GM12878 (cell line): ENCODE data around the gene GPN2. TPM values are rescaled to one million over a fixed set of nuclear protein-coding genes. Genes with fewer than 3 reads are reported as not detected.

Experiments used
- ATAC-seq: fragments of 200-7000 bp; cut with Tn5 transposase; 3 replicates; pipeline ENCODE4 v1.9.1; 2020; ENCODE audit warnings: mild to moderate bottlenecking, moderate library complexity
- BruUV-seq: library from RNA; stranded (reverse); fragments of 400-500 nt; replicated peaks from 2 replicates; lab custom pipeline; 2021; lab: Mats Ljungman, UMichigan
- CTCF ChIA-PET: fragments of 300-600 bp; sonication (Branson Sonifier 250); formaldehyde crosslinking; extraction: SDS; loops from one replicate; lab custom pipeline; 2021; ENCODE audit warnings: inconsistent platforms; lab: Yijun Ruan, JAX
- POLR2A ChIA-PET: fragments of 350-600 bp; formaldehyde crosslinking; extraction: SDS; loops from one replicate; lab custom pipeline; 2021; ENCODE audit warnings: inconsistent platforms; lab: Charles Lee
- RAD21 ChIA-PET: fragments of 300-600 bp; sonication (Branson Sonifier 250); formaldehyde crosslinking; loops from one replicate; lab custom pipeline; 2023; ENCODE audit warnings: antibody characterized with exemption; ENCODE audit not compliant: unreplicated experiment; lab: Charles Lee
- SMC1A ChIA-PET: fragments of 300-600 bp; sonication (Branson Sonifier 250); formaldehyde crosslinking; loops from one replicate; lab custom pipeline; 2023; ENCODE audit not compliant: unreplicated experiment, uncharacterized antibody; lab: Charles Lee
- DNase-seq: peaks from one replicate; pipeline ENCODE4 v3.0.0-alpha.2; 2011; ENCODE audit warnings: low read depth, low spot score
- FAIRE-seq: peaks from 3 replicates; lab custom pipeline; 2011; peaks lifted over from hg19 to GRCh38; lab: Jason Lieb, UNC
- H2AFZ ChIP-seq: 2 replicates; pipeline ENCODE4 v1.6.0; 2011; ENCODE audit warnings: low read depth, low read length, control low read depth; ENCODE audit not compliant: control insufficient read depth
- H3K27ac ChIP-seq: 2 replicates; pipeline ENCODE4 v1.5.1; 2011; ENCODE audit warnings: control low read depth; ENCODE audit not compliant: control insufficient read depth, insufficient read depth
- H3K27me3 ChIP-seq, 2 experiments: replicated peaks in 1 of 2; 2 replicates each; pipeline versions ENCODE4 v1.6.0 to v1.6.1; 2011; ENCODE audit warnings: low read length in 1 of 2; ENCODE audit not compliant: control insufficient read depth in 2 of 2, insufficient read depth in 2 of 2
- H3K36me3 ChIP-seq, 2 experiments: 2 replicates each; pipeline ENCODE4 v1.5.1; 2011; ENCODE audit warnings: low read length in 1 of 2; ENCODE audit not compliant: control insufficient read depth in 2 of 2, insufficient read depth in 2 of 2
- H3K4me1 ChIP-seq: 2 replicates; pipeline ENCODE4 v1.6.1; 2011; ENCODE audit warnings: mild to moderate bottlenecking, low read length, moderate library complexity, mixed read lengths; ENCODE audit not compliant: control insufficient read depth, insufficient read depth
- H3K4me2 ChIP-seq: 2 replicates; pipeline ENCODE4 v1.6.0; 2011; ENCODE audit warnings: control low read depth; ENCODE audit not compliant: control insufficient read depth, insufficient read depth
- H3K4me3 ChIP-seq: fragments of 200-600 bp; sonication (generic); 2 replicates; pipeline ENCODE4 v1.5.1; 2016
- H3K79me2 ChIP-seq: 2 replicates; pipeline ENCODE4 v1.6.0; 2011; ENCODE audit warnings: low read length; ENCODE audit not compliant: control insufficient read depth, insufficient read depth
- H3K9ac ChIP-seq: 2 replicates; pipeline ENCODE4 v1.8.0; 2011; ENCODE audit warnings: low read length, control low read depth, mixed read lengths; ENCODE audit not compliant: control insufficient read depth, insufficient read depth
- H3K9me3 ChIP-seq: replicated peaks from 3 replicates; pipeline ENCODE4 v1.5.1; 2011; ENCODE audit warnings: mild to moderate bottlenecking, low read length; ENCODE audit not compliant: control insufficient read depth, insufficient read depth
- H4K20me1 ChIP-seq: 2 replicates; pipeline ENCODE4 v1.6.0; 2011; ENCODE audit not compliant: control insufficient read depth, insufficient read depth
- ATF7 ChIP-seq: fragments of 450-650 bp; IDR thresholded peaks from 2 replicates; pipeline ENCODE4 v1.6.1; 2016; ENCODE audit warnings: low read depth, mild to moderate bottlenecking
- BCL11A ChIP-seq: IDR thresholded peaks from 2 replicates; pipeline ENCODE4 v1.6.1; 2011; ENCODE audit warnings: low read depth, low read length
- EED ChIP-seq: sonication (generic); IDR thresholded peaks from 2 replicates; pipeline ENCODE4 v1.6.1; 2016; ENCODE audit warnings: antibody characterized with exemption, low read depth
- HDGF ChIP-seq: fragments of 450-650 bp; IDR thresholded peaks from 2 replicates; pipeline ENCODE4 v1.6.1; 2016; ENCODE audit warnings: antibody characterized with exemption
- WGBS: methylation state at CpG from one replicate; pipeline ENCODE4 v1.1.6; 2016; ENCODE audit warnings: low lambda C conversion rate; ENCODE audit not compliant: insufficient replicate concordance, insufficient coverage; ENCODE audit errors: missing lambda C conversion rate; 5-methylcytosine and 5-hydroxymethylcytosine counted together
- in situ Hi-C: fragments of 300-500 bp; cut with MboI; formaldehyde crosslinking; loops from 9 replicates; pipeline ENCODE4 v1.14.3; 2018; ENCODE audit warnings: mixed read lengths
- intact Hi-C: fragments of 100-400 bp; cut with micrococcal nuclease; formaldehyde crosslinking; loops from one replicate; pipeline ENCODE4 v1.14.2; 2022; ENCODE audit not compliant: unreplicated experiment
- polyA plus RNA-seq, 11 experiments: library from polyadenylated mRNA; depleted of rRNA in 4 of 11; unstranded in 6 of 11; stranded (reverse) in 5 of 11; fragments of >200 nt; fragmentation: Nextera tagmentation in 4 of 11; fragmentation: Illumina TruSeq in 1 of 11; extraction: Ambion mirVana in 4 of 11; extraction: Trizol in 1 of 11; gene quantifications; 1 replicate in 1 of 11; 2 replicates in 10 of 11; pipeline versions ENCODE4 v1.2.1 to v1.2.3, GENCODE V29; 2011 to 2016; ENCODE audit warnings: inconsistent platforms in 2 of 11, missing spikeins in 2 of 11, low read depth in 1 of 11
- total RNA-seq, 4 experiments: library from RNA; depleted of rRNA in 3 of 4; stranded (reverse); fragments of >200 nt in 3 of 4; fragmentation: Illumina TruSeq in 1 of 4; extraction: Trizol in 1 of 4; gene quantifications; 2 replicates each; pipeline versions ENCODE4 v1.2.1 to v1.2.3, GENCODE V29; 2013 to 2021
- TF ChIP-seq, protein P1 (sequence below): fragments of 450-650 bp; IDR thresholded peaks from 2 replicates; pipeline ENCODE4 v1.6.1; 2016; ENCODE audit warnings: mild to moderate bottlenecking

Gene GPN2
- total and polyA plus RNA-seq, 10 of the 15 experiments (the other 5 are each of a cell fraction or from before 2014, with no cell fraction given) = 8.3 to 61.4 (median 23.3) TPM

DNA sequence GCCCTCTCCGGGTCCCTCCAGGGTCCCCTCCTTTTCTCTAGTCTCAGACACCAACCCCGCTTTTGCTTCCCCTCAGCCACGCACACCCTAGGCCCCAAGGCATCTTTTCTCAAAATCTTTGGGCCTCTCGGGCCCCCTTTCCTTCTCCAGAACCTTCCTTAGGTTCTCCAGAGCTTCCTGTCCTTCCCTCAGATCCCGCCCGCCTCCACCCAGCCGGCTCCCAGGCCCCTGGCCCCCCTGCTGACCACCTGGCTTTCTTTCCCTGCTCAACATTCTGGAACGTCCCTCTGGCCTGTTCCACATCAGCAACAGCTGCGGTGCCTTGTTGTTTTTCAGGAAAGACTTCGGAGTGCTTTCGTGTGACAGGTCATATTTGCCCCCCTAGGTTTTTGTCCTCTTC is 62.4 kb downstream of the GPN2 start:
- ATAC-seq (no peak; the same call in 2 of the 3 replicates), FAIRE-seq (no peak), DNase-seq (no peak)
- Histone ChIP-seq H3K4me1 (peaks cover 22% of the 10 kb centered on the region), H3K27me3 (no peaks in the 10 kb centered on the region), H3K79me2 (peaks cover 60% of the 10 kb centered on the region), H2AFZ (no peak overlapping the region), H3K4me2 (peak overlapping the region; percentile 99), H3K9me3 (no peaks in the 10 kb centered on the region), H3K4me3 (peak overlapping the region; percentile 86), H4K20me1 (no peaks in the 10 kb centered on the region), H3K9ac (peak overlapping the region; percentile 82), H3K27ac (peak overlapping the region; percentile 59), H3K36me3 (peaks cover 2 to 8% of the 10 kb centered on the region in 2 experiments; a peak in 3 of 4 replicates)
- WGBS = 16% methylated on average over 8 of the region's 11 CpGs
- no TSS peak for BruUV-seq
- in situ Hi-C loops (loop anchor here (5.0 kb wide), 1 partner anchor 50 kb away; no protein-coding TSS in a partner anchor), intact Hi-C loops (loop anchor here (5.0 kb wide), 1 partner anchor 40 kb away; no protein-coding TSS in a partner anchor)
- TF ChIP-seq ATF7 = no peak
- TF ChIP-seq EED = 0 out of 2 replicates have a peak, but pooled peaks have one; percentile 9
- 0 out of 2 replicates have a peak, but pooled peaks have one; percentile 12 for TF ChIP-seq HDGF
- ChIA-PET SMC1A (interaction anchor here (0.9 to 3.9 kb wide), 5 partner anchors 11 to 63 kb away, joined by 3 to 35 read pairs (median 15); partner anchors contain the start of gene GPN2), RAD21 (interaction anchor here (1.7 to 2.1 kb wide), 3 partner anchors 11 to 38 kb away, joined by 3 to 13 read pairs (median 8); no protein-coding TSS in a partner anchor), POLR2A (interaction anchor here (0.6 to 7.6 kb wide), 3 partner anchors 11 to 120 kb away, joined by 4 to 56 read pairs (median 16); no protein-coding TSS in a partner anchor), CTCF (interaction anchor here (0.6 to 7.3 kb wide), 10 partner anchors 11 to 289 kb away, joined by 3 to 117 read pairs (median 4); no protein-coding TSS in a partner anchor)

DNA sequence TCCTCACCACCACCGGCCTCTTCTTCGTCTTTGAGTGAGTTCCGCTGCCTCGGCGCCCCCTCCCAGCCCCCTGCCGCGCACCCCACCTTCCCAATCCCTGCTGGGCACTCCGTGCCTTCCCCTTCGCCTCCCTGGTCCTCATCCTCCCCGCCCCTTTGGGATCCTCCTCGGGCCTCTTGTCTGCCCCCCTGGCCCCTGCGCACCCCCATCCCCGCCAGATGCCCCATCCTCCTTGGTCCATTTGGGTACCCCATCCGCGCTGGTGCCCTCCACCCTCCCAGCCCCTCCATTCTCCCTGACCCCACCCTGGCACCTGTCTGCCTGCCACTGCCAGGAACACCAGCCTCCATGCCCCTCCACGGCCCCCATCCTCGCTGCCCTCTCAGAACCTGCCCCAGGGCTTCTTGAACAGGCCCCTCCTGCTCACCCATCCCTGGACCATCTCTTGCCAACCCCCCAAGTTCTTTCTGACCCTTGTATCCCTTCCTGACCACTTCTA is 62.9 kb downstream of the GPN2 start:
- POLR2A ChIA-PET = interaction anchor here (2.4 kb wide), 1 partner anchor 11 kb away, joined by 16 read pairs; no protein-coding TSS in a partner anchor

More for the DNA sequence above, 62.9 kb downstream of the GPN2 start:
- Histone ChIP-seq H3K27ac (peak overlapping the region; percentile 59), H3K4me1 (peaks cover 18% of the 10 kb centered on the region), H3K9ac (peak overlapping the region; percentile 82), H4K20me1 (no peaks in the 10 kb centered on the region), H3K79me2 (peaks cover 56% of the 10 kb centered on the region), H3K27me3 (no peaks in the 10 kb centered on the region), H3K36me3 (peaks cover 2 to 4% of the 10 kb centered on the region in 2 experiments; a peak in 3 of 4 replicates), H3K9me3 (no peaks in the 10 kb centered on the region), H2AFZ (no peak overlapping the region), H3K4me3 (peak overlapping the region; percentile 86), H3K4me2 (peak overlapping the region; percentile 99)
- SMC1A ChIA-PET = interaction anchor here (2.2 to 3.9 kb wide), 2 partner anchors 12 to 16 kb away, joined by 16 to 35 read pairs; no protein-coding TSS in a partner anchor
- no peak for FAIRE-seq
- intact Hi-C loops = loop anchor here (5.0 kb wide), 1 partner anchor 40 kb away; no protein-coding TSS in a partner anchor
- TF ChIP-seq BCL11A (no peak), HDGF (0 out of 2 replicates have a peak, but pooled peaks have one; percentile 27)
- TF ChIP-seq, protein P1, sequence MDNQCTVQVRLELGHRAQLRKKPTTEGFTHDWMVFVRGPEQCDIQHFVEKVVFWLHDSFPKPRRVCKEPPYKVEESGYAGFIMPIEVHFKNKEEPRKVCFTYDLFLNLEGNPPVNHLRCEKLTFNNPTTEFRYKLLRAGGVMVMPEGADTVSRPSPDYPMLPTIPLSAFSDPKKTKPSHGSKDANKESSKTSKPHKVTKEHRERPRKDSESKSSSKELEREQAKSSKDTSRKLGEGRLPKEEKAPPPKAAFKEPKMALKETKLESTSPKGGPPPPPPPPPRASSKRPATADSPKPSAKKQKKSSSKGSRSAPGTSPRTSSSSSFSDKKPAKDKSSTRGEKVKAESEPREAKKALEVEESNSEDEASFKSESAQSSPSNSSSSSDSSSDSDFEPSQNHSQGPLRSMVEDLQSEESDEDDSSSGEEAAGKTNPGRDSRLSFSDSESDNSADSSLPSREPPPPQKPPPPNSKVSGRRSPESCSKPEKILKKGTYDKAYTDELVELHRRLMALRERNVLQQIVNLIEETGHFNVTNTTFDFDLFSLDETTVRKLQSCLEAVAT = 0 out of 2 replicates have a peak, but pooled peaks have one; percentile 31
- no peak for DNase-seq
- in situ Hi-C loops = loop anchor here (5.0 kb wide), 1 partner anchor 50 kb away; no protein-coding TSS in a partner anchor
- CTCF ChIA-PET = interaction anchor here (7.3 kb wide), 1 partner anchor 17 kb away, joined by 117 read pairs; no protein-coding TSS in a partner anchor
- no peak for ATAC-seq
- BruUV-seq = no TSS peak
- 0% methylated on average over 8 of the region's 17 CpGs for WGBS
- RAD21 ChIA-PET = interaction anchor here (1.8 to 2.1 kb wide), 2 partner anchors 11 to 37 kb away, joined by 3 to 13 read pairs; no protein-coding TSS in a partner anchor
